HCT116 (cell line): ENCODE results near the gene POF1B. TPM values are rescaled to one million over a fixed set of nuclear protein-coding genes. Genes with fewer than 3 reads are reported as not detected.

Experiments used
- ATAC-seq: fragments of 200-7000 bp; cut with Tn5 transposase; 2 replicates; pipeline ENCODE4 v1.9.1; 2020; ENCODE audit warnings: mild to moderate bottlenecking, moderate library complexity
- BruUV-seq: library from RNA; stranded (reverse); fragments of 400-500 nt; replicated peaks from 2 replicates; lab custom pipeline; 2021; lab: Mats Ljungman, UMichigan
- CTCF ChIA-PET: fragments of 300-600 bp; sonication (Branson Sonifier 250); formaldehyde crosslinking; loops from one replicate; lab custom pipeline; 2021; ENCODE audit warnings: antibody characterized with exemption; lab: Charles Lee
- POLR2A ChIA-PET: fragments of 300-600, 350-600 bp; sonication (Branson Sonifier 250); formaldehyde crosslinking; loops from one replicate; lab custom pipeline; 2021; ENCODE audit warnings: antibody characterized with exemption; lab: Charles Lee
- RAD21 ChIA-PET, 2 experiments: fragments of 300-600 bp; sonication (Branson Sonifier 250); formaldehyde crosslinking; loops; one replicate each; lab custom pipeline; 2023; ENCODE audit warnings: low total read pairs in 2 of 2; ENCODE audit not compliant: uncharacterized antibody in 2 of 2, unreplicated experiment in 2 of 2, low non-redundant PET in 1 of 2; lab: Charles Lee
- DNase-seq: peaks from one replicate; pipeline ENCODE4 v3.0.0-alpha.2; 2010; ENCODE audit warnings: low read depth, low spot score
- H2AFZ ChIP-seq: fragments of 200-600 bp; shearing (Covaris generic), sonication (generic); 2 replicates; pipeline ENCODE4 v1.6.1; 2017; ENCODE audit warnings: low read depth, mixed run types, mixed read lengths, antibody characterized with exemption, low read length; ENCODE audit not compliant: poor library complexity, severe bottlenecking
- H3K27ac ChIP-seq: 2 replicates; pipeline ENCODE4 v1.5.1; 2012; ENCODE audit warnings: low read depth, low read length
- H3K27me3 ChIP-seq: fragments of 200-600 bp; sonication (generic); 2 replicates; pipeline ENCODE4 v1.6.1; 2016; ENCODE audit warnings: mixed run types, low read length, mixed read lengths; ENCODE audit not compliant: insufficient read depth
- H3K36me3 ChIP-seq, 2 experiments: fragments of 200-500 bp in 1 of 2; fragments of 200-600 bp in 1 of 2; sonication (Bioruptor generic) in 1 of 2; sonication (generic) in 1 of 2; 2 replicates each; pipeline versions ENCODE4 v1.5.1 to v1.6.1; 2014 to 2016; ENCODE audit warnings: low read length in 2 of 2, inconsistent platforms in 1 of 2, mixed read lengths in 1 of 2, mixed run types in 1 of 2; ENCODE audit not compliant: insufficient read depth in 2 of 2, control insufficient read depth in 1 of 2
- H3K4me1 ChIP-seq, 2 experiments: fragments of 200-600 bp in 1 of 2; sonication (generic) in 1 of 2; 2 replicates each; pipeline versions ENCODE4 v1.5.1 to v1.6.1; 2012 to 2017; ENCODE audit warnings: low read length in 2 of 2, inconsistent platforms in 1 of 2, mild to moderate bottlenecking in 1 of 2, mixed read lengths in 1 of 2, mixed run types in 1 of 2, moderate library complexity in 1 of 2; ENCODE audit not compliant: insufficient read depth in 2 of 2, control insufficient read depth in 1 of 2
- H3K4me2 ChIP-seq: fragments of 200-600 bp; sonication (generic); 2 replicates; pipeline ENCODE4 v1.6.1; 2017; ENCODE audit warnings: mixed run types, low read length, mixed read lengths
- H3K4me3 ChIP-seq, 2 experiments: fragments of 200-600 bp in 1 of 2; sonication (generic) in 1 of 2; replicated peaks in 1 of 2; 2 replicates each; pipeline ENCODE4 v1.5.1; 2011 to 2016; ENCODE audit warnings: low read length in 2 of 2, control low read depth in 1 of 2, low read depth in 1 of 2, mild to moderate bottlenecking in 1 of 2, mixed read lengths in 1 of 2, mixed run types in 1 of 2
- H3K79me2 ChIP-seq: fragments of 200-600 bp; sonication (generic); 2 replicates; pipeline ENCODE4 v1.6.1; 2017; ENCODE audit warnings: mild to moderate bottlenecking, mixed run types, low read length, moderate library complexity, mixed read lengths; ENCODE audit not compliant: insufficient read depth
- H3K9ac ChIP-seq: fragments of 200-600 bp; sonication (generic); 2 replicates; pipeline ENCODE4 v1.6.1; 2016; ENCODE audit warnings: low read length, mixed read lengths
- H3K9me2 ChIP-seq: fragments of 200-600 bp; sonication (generic), shearing (Covaris generic); 2 replicates; pipeline ENCODE4 v1.6.1; 2017; ENCODE audit warnings: mixed run types, mild to moderate bottlenecking, moderate library complexity; ENCODE audit not compliant: insufficient read depth
- H3K9me3 ChIP-seq, 2 experiments: fragments of 200-500 bp in 1 of 2; fragments of 200-600 bp in 1 of 2; sonication (Bioruptor generic) in 1 of 2; sonication (generic) in 1 of 2; 2 replicates each; pipeline ENCODE4 v1.6.1; 2014 to 2017; ENCODE audit warnings: low read length in 2 of 2, mixed read lengths in 2 of 2, inconsistent platforms in 1 of 2, low read depth in 1 of 2, mild to moderate bottlenecking in 1 of 2, mixed run types in 1 of 2, moderate library complexity in 1 of 2; ENCODE audit not compliant: control insufficient read depth in 1 of 2, insufficient read depth in 1 of 2
- H4K20me1 ChIP-seq: fragments of 200-600 bp; sonication (generic), shearing (Covaris generic); 2 replicates; pipeline ENCODE4 v1.6.1; 2017; ENCODE audit warnings: mixed run types, mild to moderate bottlenecking, moderate library complexity; ENCODE audit not compliant: insufficient read depth
- CBX3 ChIP-seq: IDR thresholded peaks from 2 replicates; pipeline ENCODE4 v1.6.1; 2012; ENCODE audit warnings: low read depth
- CEBPB ChIP-seq: IDR thresholded peaks from 2 replicates; pipeline ENCODE4 v1.6.1; 2012; ENCODE audit warnings: low read depth
- CTCF ChIP-seq, 3 experiments: fragments of 200-600 bp in 1 of 3; sonication (generic) in 1 of 3; IDR thresholded peaks in 2 of 3; conservative IDR thresholded peaks in 1 of 3; 2 replicates each; pipeline ENCODE4 v1.5.1; 2012 to 2017; ENCODE audit warnings: low read depth in 2 of 3, low read length in 2 of 3, antibody characterized with exemption in 1 of 3, borderline replicate concordance in 1 of 3, control low read depth in 1 of 3, mild to moderate bottlenecking in 1 of 3, mixed read lengths in 1 of 3, mixed run types in 1 of 3, moderate library complexity in 1 of 3; ENCODE audit not compliant: insufficient read depth in 1 of 3
- ELF1 ChIP-seq: IDR thresholded peaks from 2 replicates; pipeline ENCODE4 v1.6.1; 2012; ENCODE audit warnings: low read depth, borderline replicate concordance
- EZH2 ChIP-seq: fragments of 200-600 bp; sonication (generic); IDR thresholded peaks from 2 replicates; pipeline ENCODE4 v1.6.1; 2017; ENCODE audit warnings: antibody characterized with exemption, mixed run types
- EZH2phosphoT487 ChIP-seq: fragments of 200-600 bp; IDR thresholded peaks from 2 replicates; pipeline ENCODE4 v1.6.1; 2018; ENCODE audit warnings: antibody characterized with exemption, borderline replicate concordance
- FOSL1 ChIP-seq: IDR thresholded peaks from 2 replicates; pipeline ENCODE4 v1.6.1; 2012; ENCODE audit warnings: low read depth
- POLR2A ChIP-seq: IDR thresholded peaks from 2 replicates; pipeline ENCODE4 v1.7.0; 2011; ENCODE audit warnings: borderline replicate concordance; ENCODE audit not compliant: insufficient read depth, insufficient read length; ENCODE audit errors: extremely low read depth
- POLR2AphosphoS5 ChIP-seq: IDR thresholded peaks from 2 replicates; pipeline ENCODE4 v1.6.1; 2011; ENCODE audit warnings: mild to moderate bottlenecking, low read depth, low read length, moderate library complexity
- RAD21 ChIP-seq: IDR thresholded peaks from 2 replicates; pipeline ENCODE4 v1.6.1; 2012; ENCODE audit warnings: low read depth, mild to moderate bottlenecking
- SIN3A ChIP-seq: IDR thresholded peaks from 2 replicates; pipeline ENCODE4 v1.6.1; 2012; ENCODE audit warnings: low read depth
- SP1 ChIP-seq: IDR thresholded peaks from 2 replicates; pipeline ENCODE4 v1.6.1; 2012; ENCODE audit warnings: low read depth
- ZNF274 ChIP-seq: fragments of 200-500 bp; sonication (Bioruptor generic); IDR thresholded peaks from 2 replicates; pipeline ENCODE4 v1.6.1; 2014; ENCODE audit warnings: mild to moderate bottlenecking, low read depth, low read length, inconsistent platforms
- intact Hi-C: fragments of 100-400 bp; cut with micrococcal nuclease; formaldehyde crosslinking; loops from 2 replicates; pipeline ENCODE4 v1.10.0; 2022
- total RNA-seq: library from RNA; stranded (reverse); gene quantifications from one replicate; pipeline ENCODE4 v1.2.1, GENCODE V29; 2021; ENCODE audit not compliant: unreplicated experiment
- TF ChIP-seq, protein P1 (sequence below): IDR thresholded peaks from 2 replicates; pipeline ENCODE4 v1.6.1; 2012
- TF ChIP-seq, protein P2 (sequence below): IDR thresholded peaks from 2 replicates; pipeline ENCODE4 v1.6.1; 2012
- TF ChIP-seq, protein P3 (sequence below): IDR thresholded peaks from 2 replicates; pipeline ENCODE4 v1.6.1; 2011; ENCODE audit warnings: mild to moderate bottlenecking, low read length, moderate library complexity; ENCODE audit not compliant: insufficient replicate concordance; ENCODE audit errors: extremely low read depth

The POF1B gene
- total RNA-seq, 1 experiment from 2014 or later, result 0.15 TPM

- no peak for ATAC-seq
- RAD21 ChIA-PET, result no interaction called here
- Histone ChIP-seq H3K27ac (no peak overlapping the region), H3K4me2 (no peak overlapping the region), H3K4me3 (no peak overlapping the region), H3K9me3 (no peaks in the 10 kb centered on the region), H3K36me3 (no peaks in the 10 kb centered on the region), H3K27me3 (no peaks in the 10 kb centered on the region), H3K79me2 (no peaks in the 10 kb centered on the region), H2AFZ (no peak overlapping the region), H4K20me1 (no peaks in the 10 kb centered on the region), H3K4me1 (no peaks in the 10 kb centered on the region), H3K9ac (no peak overlapping the region), H3K9me2 (no peaks in the 10 kb centered on the region)
- CTCF ChIA-PET, result no interaction called here
- intact Hi-C loops, result no loop called here
- no peak for DNase-seq
- TF ChIP-seq ELF1, result no peak
- no peak for TF ChIP-seq EZH2
- TF ChIP-seq, protein P1, sequence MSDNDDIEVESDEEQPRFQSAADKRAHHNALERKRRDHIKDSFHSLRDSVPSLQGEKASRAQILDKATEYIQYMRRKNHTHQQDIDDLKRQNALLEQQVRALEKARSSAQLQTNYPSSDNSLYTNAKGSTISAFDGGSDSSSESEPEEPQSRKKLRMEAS, result no peak
- TF ChIP-seq CTCF (IDR thresholded peaks at IDR 0.05 in 2 of 3, conservative IDR thresholded peaks at IDR 0.05 in 1 of 3; ENCODE audit: borderline replicate concordance in 1 of 3, insufficient read depth in 1 of 3, low read depth in 2 of 3, low read length in 2 of 3), result no peak
- no peak for TF ChIP-seq POLR2A
- BruUV-seq, result no TSS peak
- POLR2A ChIA-PET, result no interaction called here
These were observed 11.9 kb upstream of the POF1B start for GRCh38 chrX:85391185-85391877.

DNA sequence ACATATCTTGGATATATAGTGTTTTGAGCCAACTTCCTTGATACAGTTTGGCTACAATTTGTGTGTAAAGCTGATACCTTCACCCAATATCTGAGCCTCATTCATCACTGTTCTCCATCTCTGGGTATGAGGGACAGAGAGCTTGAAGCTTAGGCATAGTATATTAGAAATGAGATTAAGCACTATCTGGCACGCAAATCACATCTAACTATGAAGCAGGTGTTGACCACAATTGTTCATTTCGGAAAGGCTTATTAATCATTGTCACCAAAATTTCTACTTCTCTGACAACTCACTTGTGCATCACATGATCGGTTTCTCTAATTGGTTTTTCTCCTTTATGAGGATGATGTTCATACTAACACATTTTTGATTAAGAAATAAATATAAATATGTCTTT, 2.1 kb upstream of the POF1B start:
- no peak overlapping the region for H3K4me2 ChIP-seq
- H3K36me3 ChIP-seq, result no peaks in the 10 kb centered on the region
- RAD21 ChIA-PET, result no interaction called here
- H4K20me1 ChIP-seq, result no peaks in the 10 kb centered on the region
- POLR2A ChIA-PET, result no interaction called here
- H3K27me3 ChIP-seq, result no peaks in the 10 kb centered on the region
- DNase-seq (no peak), ATAC-seq (no peak)
- no peak overlapping the region for H3K9ac ChIP-seq
- H3K4me1 ChIP-seq, result no peaks in the 10 kb centered on the region
- CTCF ChIA-PET, result no interaction called here
- no TSS peak for BruUV-seq
- H3K79me2 ChIP-seq, result no peaks in the 10 kb centered on the region
- no peak overlapping the region for H3K4me3 ChIP-seq
- intact Hi-C loops, result no loop called here
- H3K9me2 ChIP-seq, result no peaks in the 10 kb centered on the region
- H3K9me3 ChIP-seq, result no peaks in the 10 kb centered on the region
- no peak for TF ChIP-seq ZNF274
- no peak for TF ChIP-seq RAD21
- TF ChIP-seq, protein P2, sequence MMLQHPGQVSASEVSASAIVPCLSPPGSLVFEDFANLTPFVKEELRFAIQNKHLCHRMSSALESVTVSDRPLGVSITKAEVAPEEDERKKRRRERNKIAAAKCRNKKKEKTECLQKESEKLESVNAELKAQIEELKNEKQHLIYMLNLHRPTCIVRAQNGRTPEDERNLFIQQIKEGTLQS, result no peak
- no peak for TF ChIP-seq EZH2phosphoT487
- TF ChIP-seq SP1, result no peak
- TF ChIP-seq, protein P3, sequence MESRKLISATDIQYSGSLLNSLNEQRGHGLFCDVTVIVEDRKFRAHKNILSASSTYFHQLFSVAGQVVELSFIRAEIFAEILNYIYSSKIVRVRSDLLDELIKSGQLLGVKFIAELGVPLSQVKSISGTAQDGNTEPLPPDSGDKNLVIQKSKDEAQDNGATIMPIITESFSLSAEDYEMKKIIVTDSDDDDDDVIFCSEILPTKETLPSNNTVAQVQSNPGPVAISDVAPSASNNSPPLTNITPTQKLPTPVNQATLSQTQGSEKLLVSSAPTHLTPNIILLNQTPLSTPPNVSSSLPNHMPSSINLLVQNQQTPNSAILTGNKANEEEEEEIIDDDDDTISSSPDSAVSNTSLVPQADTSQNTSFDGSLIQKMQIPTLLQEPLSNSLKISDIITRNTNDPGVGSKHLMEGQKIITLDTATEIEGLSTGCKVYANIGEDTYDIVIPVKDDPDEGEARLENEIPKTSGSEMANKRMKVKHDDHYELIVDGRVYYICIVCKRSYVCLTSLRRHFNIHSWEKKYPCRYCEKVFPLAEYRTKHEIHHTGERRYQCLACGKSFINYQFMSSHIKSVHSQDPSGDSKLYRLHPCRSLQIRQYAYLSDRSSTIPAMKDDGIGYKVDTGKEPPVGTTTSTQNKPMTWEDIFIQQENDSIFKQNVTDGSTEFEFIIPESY, result no peak
- no peak for TF ChIP-seq CEBPB
- TF ChIP-seq FOSL1, result no peak
- no peak for TF ChIP-seq SIN3A
- TF ChIP-seq POLR2A, result no peak
- no peak for TF ChIP-seq POLR2AphosphoS5
- no peak for TF ChIP-seq CBX3
- no peak for TF ChIP-seq ELF1
- H2AFZ ChIP-seq, result no peak overlapping the region
- H3K27ac ChIP-seq, result no peak overlapping the region
